ENCODE measurements around the gene SFXN3. TPM values are rescaled to one million over a fixed set of nuclear protein-coding genes. Genes with fewer than 3 reads are reported as not detected.

The SFXN3 gene
- total and polyA plus RNA-seq, 2 of the 8 experiments (the other 6 are each of a cell fraction or from before 2014, with no cell fraction given) = 2.6 to 2.8 TPM

GRCh38 chr10:101043363-101043707 is 12.3 kb downstream of the SFXN3 start:
- no peak for DNase-seq (ENCODE audit: low read depth in 1 of 2, low spot score in 2 of 2)
- peak overlapping the region; percentile 75 to 86 for H3K4me2 ChIP-seq (ENCODE audit: insufficient read depth in 1 of 2, low read depth in 2 of 2, low read length in 2 of 2)
- H3K27ac ChIP-seq (ENCODE audit: low read depth, low read length) = no peak overlapping the region
- H3K36me3 ChIP-seq (ENCODE audit: control insufficient read depth in 2 of 4, insufficient read depth in 4 of 4, low read length in 3 of 4) = no peaks in the 10 kb centered on the region
- no peak overlapping the region for H4K5ac ChIP-seq (ENCODE audit: insufficient read length, low read depth, low read length)
- no peak overlapping the region for H3K23ac ChIP-seq (ENCODE audit: insufficient read length)
- H3K4ac ChIP-seq (replicated peaks; ENCODE audit: insufficient read length, low read depth, low read length) = no peak overlapping the region
- H4K8ac ChIP-seq (ENCODE audit: extremely low read depth, insufficient read depth, low read length) = peak overlapping the region; percentile 53; the same call in 1 of the 2 replicates
- H3K4me1 ChIP-seq (replicated peaks in 1 of 4; ENCODE audit: control insufficient read depth in 3 of 4, insufficient read depth in 4 of 4, low read length in 3 of 4) = peaks cover 3 to 27% (median 17%) of the 10 kb centered on the region in 4 experiments
- no peak overlapping the region for H2BK15ac ChIP-seq (ENCODE audit: low read length)
- no peaks in the 10 kb centered on the region for H3K79me1 ChIP-seq (ENCODE audit: low read depth, low read length)
- no peak overlapping the region for H3K18ac ChIP-seq (ENCODE audit: extremely low read depth, low read length)
- peaks cover 5% of the 10 kb centered on the region; the same call in 1 of the 2 replicates for H3K23me2 ChIP-seq (ENCODE audit: low read depth, low read length)
- FAIRE-seq = no peak
- no peak overlapping the region for H2BK12ac ChIP-seq (ENCODE audit: low read depth, low read length)
- no peak overlapping the region for H2BK20ac ChIP-seq (ENCODE audit: low read length)
- TF ChIP-seq SRF (IDR thresholded peaks at IDR 0.05; ENCODE audit: low read depth, low read length) (no peak), SP4 (IDR thresholded peaks at IDR 0.05; ENCODE audit: low read length) (no peak; the same call in 1 of the 2 replicates), SP2 (IDR thresholded peaks at IDR 0.05; ENCODE audit: low read length) (no peak), CBX5 (IDR thresholded peaks at IDR 0.05; ENCODE audit: low read depth, low read length) (no peak), POU5F1 (IDR thresholded peaks at IDR 0.05; ENCODE audit: low read depth, low read length) (no peak), JUN (IDR thresholded peaks at IDR 0.05; ENCODE audit: low read depth, low read length) (no peak), KDM5A (IDR thresholded peaks at IDR 0.05; ENCODE audit: low read length) (no peak), SIN3A (conservative IDR thresholded peaks at IDR 0.05 in 1 of 2, IDR thresholded peaks at IDR 0.05 in 1 of 2; ENCODE audit: low read depth in 1 of 2, low read length in 2 of 2) (no peak), TAF7 (optimal IDR thresholded peaks at IDR 0.05; ENCODE audit: borderline replicate concordance, low read depth, low read length) (no peak), MAX (IDR thresholded peaks at IDR 0.05) (no peak), ATF3 (IDR thresholded peaks at IDR 0.05; ENCODE audit: insufficient read depth, low read depth, low read length) (no peak)
- peaks cover 23 to 47% (median 41%) of the 10 kb centered on the region in 4 experiments for H3K27me3 ChIP-seq (replicated peaks in 1 of 4; ENCODE audit: control insufficient read depth in 3 of 4, extremely low read depth in 1 of 4, insufficient read depth in 3 of 4, low read length in 3 of 4)
- H2BK5ac ChIP-seq (ENCODE audit: low read depth, low read length) = no peak overlapping the region
- H3K56ac ChIP-seq (replicated peaks; ENCODE audit: insufficient read length, low read depth, low read length) = no peak overlapping the region
- POLR2A ChIA-PET (ENCODE audit: partially characterized antibody) = interaction anchor here (0.8 to 2.1 kb wide), 7 partner anchors 13 to 47 kb away, joined by 3 to 24 read pairs (median 4); partner anchors contain the start of genes KAZALD1, PDZD7 and SFXN3
- peak overlapping the region; percentile 93 for H2AFZ ChIP-seq (ENCODE audit: low read length)
- no peaks in the 10 kb centered on the region for H3K79me2 ChIP-seq (ENCODE audit: control insufficient read depth in 1 of 2, insufficient read depth in 2 of 2, low read length in 2 of 2)
- CTCF ChIA-PET (ENCODE audit: partially characterized antibody) = interaction anchor here (0.7 to 51.8 kb wide), 20 partner anchors 17 to 300 kb away, joined by 3 to 2176 read pairs (median 4); partner anchors contain the start of genes KAZALD1, PDZD7 and SFXN3
- H4K91ac ChIP-seq (replicated peaks; ENCODE audit: insufficient read length, low read length) = no peak overlapping the region
- H3K14ac ChIP-seq (ENCODE audit: insufficient read length) = no peak overlapping the region
- H3K9ac ChIP-seq (replicated peaks in 1 of 4; ENCODE audit: extremely low read depth in 1 of 4, low read depth in 3 of 4, low read length in 3 of 4) = peak overlapping the region in 3 of 4 experiments; percentile 53 to 79 (median 58); a peak in 6 of 7 replicates
- WGBS, 2 experiments (ENCODE audit: extremely low coverage in 1 of 2, insufficient coverage in 1 of 2, insufficient read length in 1 of 2, insufficient replicate concordance in 2 of 2, low coverage in 1 of 2, low lambda C conversion rate in 2 of 2, missing lambda C conversion rate in 1 of 2) = 20% methylated on average over 2 of the region's 2 CpGs; no CpG with 5 or more reads in 1 of the 2 experiments
- H4K20me1 ChIP-seq (replicated peaks in 1 of 2; ENCODE audit: control insufficient read depth in 1 of 2, insufficient read depth in 2 of 2, low read length in 2 of 2) = peaks cover 3 to 6% of the 10 kb centered on the region in 2 experiments
- H2BK120ac ChIP-seq (replicated peaks; ENCODE audit: low read depth, low read length) = no peak overlapping the region
- no peaks in the 10 kb centered on the region for H3K9me3 ChIP-seq (ENCODE audit: insufficient read depth in 2 of 2, low read depth in 1 of 2, low read length in 1 of 2)
- H3K4me3 ChIP-seq (ENCODE audit: extremely low read depth in 1 of 4, insufficient read depth in 2 of 4, low read depth in 3 of 4, low read length in 4 of 4) = peak overlapping the region; percentile 65 to 82 (median 73); a peak in 7 of 8 replicates
- no peak overlapping the region for H2AK5ac ChIP-seq (ENCODE audit: low read depth, low read length)

Measured in H1 (cell line).